ENCODE data around the gene ADAMTS15.

Gene ADAMTS15

DNA sequence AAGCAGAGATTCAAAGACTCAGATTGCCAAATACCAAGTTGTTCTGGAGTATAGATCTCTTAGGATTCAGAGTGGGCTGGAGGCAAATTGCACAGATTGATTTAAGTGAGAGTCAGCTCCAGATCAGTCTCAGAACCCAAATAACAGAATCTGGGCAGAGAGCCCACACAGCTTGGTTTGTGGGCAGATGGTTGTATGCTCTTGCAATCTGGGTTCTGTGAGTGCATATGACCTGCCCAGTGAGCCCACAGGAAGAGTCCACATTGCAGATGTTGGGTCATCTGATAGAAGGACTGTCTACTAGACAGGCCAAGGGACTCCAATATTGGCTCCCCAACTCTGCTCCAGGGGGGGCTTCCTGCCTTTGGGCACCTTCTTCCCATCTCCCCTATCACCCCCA lies 65.9 kb downstream of the ADAMTS15 start:
- Histone ChIP-seq H3K4me3 (ENCODE audit: severe bottlenecking) (no peak overlapping the region), H3K27me3 (ENCODE audit: insufficient read depth, poor library complexity, severe bottlenecking) (no peaks in the 10 kb centered on the region), H3K27ac (ENCODE audit: poor library complexity, severe bottlenecking) (no peak overlapping the region), H3K9me3 (ENCODE audit: severe bottlenecking) (no peaks in the 10 kb centered on the region), H3K4me1 (ENCODE audit: insufficient read depth, poor library complexity, severe bottlenecking) (no peaks in the 10 kb centered on the region), H3K36me3 (ENCODE audit: low read depth) (no peaks in the 10 kb centered on the region)
- ATAC-seq (ENCODE audit: low read depth) (no peak), DNase-seq (ENCODE audit: low spot score) (no peak)
- TF ChIP-seq, protein P1, sequence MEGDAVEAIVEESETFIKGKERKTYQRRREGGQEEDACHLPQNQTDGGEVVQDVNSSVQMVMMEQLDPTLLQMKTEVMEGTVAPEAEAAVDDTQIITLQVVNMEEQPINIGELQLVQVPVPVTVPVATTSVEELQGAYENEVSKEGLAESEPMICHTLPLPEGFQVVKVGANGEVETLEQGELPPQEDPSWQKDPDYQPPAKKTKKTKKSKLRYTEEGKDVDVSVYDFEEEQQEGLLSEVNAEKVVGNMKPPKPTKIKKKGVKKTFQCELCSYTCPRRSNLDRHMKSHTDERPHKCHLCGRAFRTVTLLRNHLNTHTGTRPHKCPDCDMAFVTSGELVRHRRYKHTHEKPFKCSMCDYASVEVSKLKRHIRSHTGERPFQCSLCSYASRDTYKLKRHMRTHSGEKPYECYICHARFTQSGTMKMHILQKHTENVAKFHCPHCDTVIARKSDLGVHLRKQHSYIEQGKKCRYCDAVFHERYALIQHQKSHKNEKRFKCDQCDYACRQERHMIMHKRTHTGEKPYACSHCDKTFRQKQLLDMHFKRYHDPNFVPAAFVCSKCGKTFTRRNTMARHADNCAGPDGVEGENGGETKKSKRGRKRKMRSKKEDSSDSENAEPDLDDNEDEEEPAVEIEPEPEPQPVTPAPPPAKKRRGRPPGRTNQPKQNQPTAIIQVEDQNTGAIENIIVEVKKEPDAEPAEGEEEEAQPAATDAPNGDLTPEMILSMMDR (IDR thresholded peaks at IDR 0.05; ENCODE audit: poor library complexity, severe bottlenecking): no peak

DNA sequence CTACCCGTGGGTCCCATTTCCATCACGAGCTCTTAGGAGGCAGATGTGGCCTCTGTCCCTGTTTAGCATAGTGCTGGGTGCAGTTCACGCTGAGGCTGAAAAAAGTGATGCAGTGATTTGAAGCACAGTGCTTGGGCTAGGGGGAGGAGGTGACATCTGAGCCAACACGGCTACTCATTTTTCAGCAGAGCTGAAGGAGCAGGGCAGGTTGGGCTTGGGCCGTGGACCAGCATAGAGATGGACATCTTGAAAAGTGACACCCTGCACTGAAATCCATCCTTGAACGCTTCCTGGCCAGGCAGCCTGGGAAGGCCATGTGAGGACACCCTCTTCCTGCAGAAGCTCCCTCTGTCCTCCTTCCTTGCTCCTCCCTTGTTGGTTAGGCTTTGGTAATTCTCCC lies 66.4 kb downstream of the ADAMTS15 start:
- DNase-seq (ENCODE audit: low spot score): no peak
- Histone ChIP-seq H3K9me3 (ENCODE audit: severe bottlenecking) (no peaks in the 10 kb centered on the region), H3K27me3 (ENCODE audit: insufficient read depth, poor library complexity, severe bottlenecking) (no peaks in the 10 kb centered on the region), H3K27ac (ENCODE audit: poor library complexity, severe bottlenecking) (no peak overlapping the region), H3K36me3 (ENCODE audit: low read depth) (no peaks in the 10 kb centered on the region), H3K4me1 (ENCODE audit: insufficient read depth, poor library complexity, severe bottlenecking) (no peaks in the 10 kb centered on the region), H3K4me3 (ENCODE audit: severe bottlenecking) (no peak overlapping the region)
- no peak for ATAC-seq (ENCODE audit: low read depth)
- TF ChIP-seq, protein P1 (IDR thresholded peaks at IDR 0.05; ENCODE audit: poor library complexity, severe bottlenecking): no peak

DNA sequence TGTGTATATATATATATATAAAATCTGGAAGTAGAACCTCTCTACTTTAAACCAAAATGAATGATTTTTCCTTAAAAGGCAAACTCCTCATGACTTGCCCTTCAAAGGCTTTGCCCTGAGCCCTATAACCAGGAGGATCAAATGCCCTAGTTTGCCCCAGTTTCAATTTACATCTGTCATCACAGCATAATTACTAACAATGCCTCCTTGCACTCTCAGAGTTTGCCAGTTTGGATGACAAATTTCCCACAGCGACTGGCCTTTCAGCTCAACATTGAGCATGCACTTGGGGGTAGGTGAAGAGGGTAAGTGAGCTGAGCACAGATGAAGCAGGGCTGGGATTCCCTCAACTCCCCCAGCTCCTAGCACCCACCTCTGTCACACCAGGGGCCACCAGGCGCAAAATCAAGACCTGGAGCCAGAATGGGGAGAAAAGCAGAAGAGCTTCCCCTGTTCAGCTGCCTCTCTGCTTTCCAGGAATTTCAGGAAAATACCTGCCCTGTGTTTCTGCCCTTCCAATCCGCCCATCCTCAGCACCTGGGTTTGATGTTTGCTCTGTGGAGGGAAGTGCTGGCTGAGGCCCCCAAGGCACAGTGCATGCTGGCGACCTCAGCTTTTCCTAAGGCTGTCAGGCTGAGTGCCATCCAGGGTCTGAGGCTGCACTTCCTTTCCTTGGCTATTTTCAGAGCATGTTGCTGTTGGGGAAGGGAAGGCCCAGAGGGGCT lies 67.5 kb downstream of the ADAMTS15 start:
- no peak for DNase-seq (ENCODE audit: low spot score)
- Histone ChIP-seq H3K27ac (ENCODE audit: poor library complexity, severe bottlenecking) (no peak overlapping the region), H3K4me1 (ENCODE audit: insufficient read depth, poor library complexity, severe bottlenecking) (no peaks in the 10 kb centered on the region), H3K36me3 (ENCODE audit: low read depth) (no peaks in the 10 kb centered on the region), H3K27me3 (ENCODE audit: insufficient read depth, poor library complexity, severe bottlenecking) (no peaks in the 10 kb centered on the region), H3K4me3 (ENCODE audit: severe bottlenecking) (no peak overlapping the region), H3K9me3 (ENCODE audit: severe bottlenecking) (no peaks in the 10 kb centered on the region)
- ATAC-seq (ENCODE audit: low read depth): no peak
- TF ChIP-seq, protein P1 (IDR thresholded peaks at IDR 0.05; ENCODE audit: poor library complexity, severe bottlenecking): no peak

DNA sequence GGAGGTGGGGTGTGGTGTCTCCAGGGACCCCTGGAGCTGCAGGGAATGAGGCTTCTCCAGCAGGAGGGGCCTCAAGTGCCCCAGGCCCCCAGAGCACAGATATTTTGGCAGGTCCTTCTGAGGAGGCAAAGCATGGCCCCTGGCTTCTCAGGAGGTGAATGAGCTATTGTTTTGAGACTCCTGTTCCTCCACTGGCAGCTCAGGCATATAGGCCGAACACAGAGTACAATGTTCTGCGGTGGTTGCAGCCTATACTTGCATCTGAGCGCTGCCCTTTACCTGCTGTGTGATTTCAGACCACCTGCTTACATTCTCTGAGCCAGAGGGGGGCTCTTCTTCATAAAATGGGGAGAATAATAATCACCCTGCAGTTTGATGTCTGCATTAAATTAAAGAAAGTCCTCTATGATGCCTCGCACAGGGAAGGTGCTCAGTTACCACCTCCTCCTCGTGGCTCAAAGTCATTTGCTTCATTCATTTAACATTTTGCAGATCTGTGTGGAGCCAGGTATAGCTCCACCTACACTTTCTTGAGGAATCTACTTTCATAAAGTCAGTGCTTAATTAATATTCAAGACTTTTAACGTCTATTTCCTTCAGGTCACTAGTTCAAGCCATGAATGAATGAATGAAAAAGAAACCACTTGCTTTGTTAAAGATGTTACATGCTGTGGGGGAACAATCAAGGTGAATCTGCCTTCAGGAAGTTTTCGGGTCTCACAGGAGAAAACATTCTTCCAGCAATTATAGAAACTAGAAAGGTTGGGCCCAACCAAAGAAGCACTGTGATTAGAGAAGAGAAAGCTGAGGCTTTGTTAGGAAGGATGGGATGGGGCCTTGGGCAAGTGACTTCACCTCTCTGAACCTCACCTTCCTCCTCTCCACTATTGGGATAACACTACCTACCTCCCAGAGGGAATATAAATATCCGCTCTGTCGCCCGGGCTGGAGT lies 68.4 kb downstream of the ADAMTS15 start:
- no peaks in the 10 kb centered on the region for H3K36me3 ChIP-seq (ENCODE audit: low read depth)
- no peaks in the 10 kb centered on the region for H3K4me1 ChIP-seq (ENCODE audit: insufficient read depth, poor library complexity, severe bottlenecking)
- TF ChIP-seq, protein P1 (IDR thresholded peaks at IDR 0.05; ENCODE audit: poor library complexity, severe bottlenecking): no peak
- H3K9me3 ChIP-seq (ENCODE audit: severe bottlenecking): no peaks in the 10 kb centered on the region
- DNase-seq (ENCODE audit: low spot score) (no peak), ATAC-seq (ENCODE audit: low read depth) (no peak)
- no peak overlapping the region for H3K27ac ChIP-seq (ENCODE audit: poor library complexity, severe bottlenecking)
- H3K4me3 ChIP-seq (ENCODE audit: severe bottlenecking): no peak overlapping the region
- no peaks in the 10 kb centered on the region for H3K27me3 ChIP-seq (ENCODE audit: insufficient read depth, poor library complexity, severe bottlenecking)

Data from RWPE2 (cell line).